Stimulated activated CD4-positive, alpha-beta T cell treated with anti-CD3 and anti-CD28 coated beads, Interleukin-1b, Interleukin-23, amount 100 ng/mL, for 48 hours (primary cell): ENCODE results near the gene TBC1D28.
"Not testable (repeated sequence)": the region's sequence is repeated elsewhere in the genome, so short reads cannot be mapped to it uniquely, and the experiment has no call there.

Experiments used
- DNase-seq: peaks from one replicate; pipeline ENCODE4 v3.0.0-alpha.2; 2020

Gene TBC1D28

GRCh38 chr17:18593138-18593537, 51.1 kb downstream of the TBC1D28 start:
- DNase-seq, result not testable (repeated sequence)
